Activated CD8-positive, alpha-beta T cell treated with anti-CD3 and anti-CD28 coated beads for 36 hours (primary cell): ENCODE measurements around the gene CLNK. TPM values are rescaled to one million over a fixed set of nuclear protein-coding genes. Genes with fewer than 3 reads are reported as not detected.

Source experiments
- ATAC-seq: fragments of 200-7000 bp; cut with Tn5 transposase; one replicate; pipeline ENCODE4 v1.10.0; 2021; ENCODE audit warnings: mild to moderate bottlenecking, moderate library complexity
- CTCF ChIA-PET: fragments of 350-600 bp; sonication (Branson Sonifier 250); formaldehyde crosslinking; loops from one replicate; lab custom pipeline; 2021; ENCODE audit warnings: antibody characterized with exemption; lab: Charles Lee
- POLR2A ChIA-PET: fragments of 350-600 bp; sonication (Branson Sonifier 250); formaldehyde crosslinking; loops from one replicate; lab custom pipeline; 2021; ENCODE audit warnings: antibody characterized with exemption; lab: Charles Lee
- DNase-seq: peaks from one replicate; pipeline ENCODE4 v3.0.0-alpha.2; 2020
- H3K27ac Mint-ChIP-seq: one replicate; pipeline ENCODE4 v1.8.0; 2021; ENCODE audit warnings: mild to moderate bottlenecking, mixed read lengths
- H3K27me3 Mint-ChIP-seq: one replicate; pipeline ENCODE4 v1.8.0; 2021; ENCODE audit warnings: mixed read lengths
- H3K36me3 Mint-ChIP-seq: one replicate; pipeline ENCODE4 v1.8.0; 2021; ENCODE audit warnings: low read depth, mixed read lengths
- H3K4me1 Mint-ChIP-seq: one replicate; pipeline ENCODE4 v1.8.0; 2021; ENCODE audit warnings: low read depth, mixed read lengths
- H3K4me3 Mint-ChIP-seq: one replicate; pipeline ENCODE4 v1.8.0; 2021; ENCODE audit warnings: mild to moderate bottlenecking, moderate library complexity, mixed read lengths
- H3K9me3 Mint-ChIP-seq: one replicate; pipeline ENCODE4 v1.8.0; 2021; ENCODE audit warnings: mixed read lengths
- intact Hi-C: fragments of 100-400 bp; cut with micrococcal nuclease; formaldehyde crosslinking; loops from one replicate; pipeline ENCODE4 v1.10.0; 2022
- total RNA-seq, 2 experiments: library from RNA; stranded (reverse); gene quantifications; one replicate each; pipeline ENCODE4 v1.2.3, GENCODE V29; 2021
- TF ChIP-seq, protein P1 (sequence below): fragments of 200-600 bp; IDR thresholded peaks from one replicate; pipeline ENCODE4 v1.8.0; 2022; ENCODE audit warnings: antibody characterized with exemption, mild to moderate bottlenecking

CLNK gene
- total RNA-seq, 2 experiments from 2014 or later, result 0.18 TPM; not detected in 1

DNA sequence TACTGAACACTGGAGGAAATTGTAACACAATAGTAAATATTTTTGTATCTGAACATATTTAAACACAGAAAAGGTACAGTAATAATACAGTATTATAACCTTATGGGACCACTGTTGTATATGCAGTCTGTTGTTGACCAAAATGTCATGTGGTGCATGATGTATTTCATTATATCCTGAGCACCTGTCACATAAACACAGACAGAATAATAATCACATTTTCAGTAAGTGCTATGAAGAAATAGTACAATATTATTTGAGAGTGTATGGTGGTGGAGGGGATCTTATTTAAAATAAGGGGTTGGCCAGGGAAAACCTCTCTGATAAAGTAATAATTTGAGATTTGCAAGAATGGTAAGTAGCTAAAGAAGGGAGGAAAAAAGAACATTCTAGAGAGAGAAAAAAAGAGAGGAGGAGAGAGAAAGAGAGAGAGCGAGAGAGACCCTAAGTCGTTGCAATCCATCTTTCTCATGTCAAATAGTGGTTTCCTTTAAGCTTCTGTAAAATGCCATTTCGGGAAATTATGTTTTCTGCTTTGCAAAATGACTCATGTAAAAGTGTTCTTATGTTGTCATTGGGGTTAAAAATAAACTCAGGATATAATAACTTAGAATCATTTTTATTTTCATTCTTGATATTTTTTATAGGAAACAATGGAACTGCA, 19.3 kb upstream of the CLNK start:
- ATAC-seq (no peak), DNase-seq (no peak)
- intact Hi-C loops, result no loop called here
- Mint-ChIP-seq H3K27ac (no peak overlapping the region), H3K36me3 (no peaks in the 10 kb centered on the region), H3K9me3 (no peaks in the 10 kb centered on the region), H3K4me3 (no peak overlapping the region), H3K27me3 (no peaks in the 10 kb centered on the region), H3K4me1 (no peaks in the 10 kb centered on the region)
- CTCF ChIA-PET, result no interaction called here
- POLR2A ChIA-PET, result no interaction called here
- TF ChIP-seq, protein P1, sequence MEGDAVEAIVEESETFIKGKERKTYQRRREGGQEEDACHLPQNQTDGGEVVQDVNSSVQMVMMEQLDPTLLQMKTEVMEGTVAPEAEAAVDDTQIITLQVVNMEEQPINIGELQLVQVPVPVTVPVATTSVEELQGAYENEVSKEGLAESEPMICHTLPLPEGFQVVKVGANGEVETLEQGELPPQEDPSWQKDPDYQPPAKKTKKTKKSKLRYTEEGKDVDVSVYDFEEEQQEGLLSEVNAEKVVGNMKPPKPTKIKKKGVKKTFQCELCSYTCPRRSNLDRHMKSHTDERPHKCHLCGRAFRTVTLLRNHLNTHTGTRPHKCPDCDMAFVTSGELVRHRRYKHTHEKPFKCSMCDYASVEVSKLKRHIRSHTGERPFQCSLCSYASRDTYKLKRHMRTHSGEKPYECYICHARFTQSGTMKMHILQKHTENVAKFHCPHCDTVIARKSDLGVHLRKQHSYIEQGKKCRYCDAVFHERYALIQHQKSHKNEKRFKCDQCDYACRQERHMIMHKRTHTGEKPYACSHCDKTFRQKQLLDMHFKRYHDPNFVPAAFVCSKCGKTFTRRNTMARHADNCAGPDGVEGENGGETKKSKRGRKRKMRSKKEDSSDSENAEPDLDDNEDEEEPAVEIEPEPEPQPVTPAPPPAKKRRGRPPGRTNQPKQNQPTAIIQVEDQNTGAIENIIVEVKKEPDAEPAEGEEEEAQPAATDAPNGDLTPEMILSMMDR, result no peak

DNA sequence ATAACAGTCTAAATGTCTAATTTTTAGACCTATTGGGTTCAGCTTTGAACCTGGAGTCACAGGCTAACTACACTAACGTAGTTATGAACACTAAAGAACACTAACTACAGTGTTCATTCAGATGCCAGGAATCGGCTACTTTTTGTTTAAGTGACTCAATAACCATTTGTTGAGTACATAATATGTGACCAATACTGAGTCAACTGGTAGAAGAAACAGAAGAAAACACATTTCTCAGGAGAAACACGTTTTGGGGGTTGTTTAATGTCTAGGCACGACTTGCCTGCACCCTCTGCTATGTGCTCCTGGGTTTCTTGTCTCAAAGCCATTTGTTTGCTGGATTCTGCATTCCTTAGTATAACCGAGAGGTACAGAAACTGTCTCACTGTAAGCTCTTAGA, 18.6 kb upstream of the CLNK start:
- Mint-ChIP-seq H3K27ac (no peak overlapping the region), H3K4me1 (no peaks in the 10 kb centered on the region), H3K27me3 (no peaks in the 10 kb centered on the region), H3K36me3 (no peaks in the 10 kb centered on the region), H3K9me3 (no peaks in the 10 kb centered on the region), H3K4me3 (no peak overlapping the region)
- DNase-seq (no peak), ATAC-seq (no peak)
- CTCF ChIA-PET, result no interaction called here
- TF ChIP-seq, protein P1, result no peak
- intact Hi-C loops, result no loop called here
- POLR2A ChIA-PET, result interaction anchor here (1.2 kb wide), 1 partner anchor 10 kb away, joined by 3 read pairs; no protein-coding TSS in a partner anchor

- H3K4me1 Mint-ChIP-seq, result no peaks in the 10 kb centered on the region
- H3K4me3 Mint-ChIP-seq, result no peak overlapping the region
- POLR2A ChIA-PET, result interaction anchor here (1.2 kb wide), 1 partner anchor 8 kb away, joined by 3 read pairs; no protein-coding TSS in a partner anchor
- no peaks in the 10 kb centered on the region for H3K27me3 Mint-ChIP-seq
- intact Hi-C loops, result no loop called here
- no peak for DNase-seq
- H3K27ac Mint-ChIP-seq, result no peak overlapping the region
- no peaks in the 10 kb centered on the region for H3K36me3 Mint-ChIP-seq
- no peaks in the 10 kb centered on the region for H3K9me3 Mint-ChIP-seq
- TF ChIP-seq, protein P1, result no peak
- CTCF ChIA-PET, result no interaction called here
- no peak for ATAC-seq
These were observed 17.3 kb upstream of the CLNK start for GRCh38 chr4:10701702-10702460.

GRCh38 chr4:10701161-10701560, 16.6 kb upstream of the CLNK start:
- no peak overlapping the region for H3K4me3 Mint-ChIP-seq
- CTCF ChIA-PET, result interaction anchor here (1.2 kb wide), 1 partner anchor 10 kb away, joined by 3 read pairs; no protein-coding TSS in a partner anchor
- TF ChIP-seq, protein P1, result no peak
- ATAC-seq (no peak), DNase-seq (no peak)
- POLR2A ChIA-PET, result no interaction called here
- no peaks in the 10 kb centered on the region for H3K4me1 Mint-ChIP-seq
- no peaks in the 10 kb centered on the region for H3K27me3 Mint-ChIP-seq
- no peaks in the 10 kb centered on the region for H3K9me3 Mint-ChIP-seq
- intact Hi-C loops, result no loop called here
- no peak overlapping the region for H3K27ac Mint-ChIP-seq
- H3K36me3 Mint-ChIP-seq, result no peaks in the 10 kb centered on the region

GRCh38 chr4:10698172-10698571, 13.6 kb upstream of the CLNK start:
- intact Hi-C loops, result no loop called here

More at GRCh38 chr4:10698172-10698571, 13.6 kb upstream of the CLNK start:
- Mint-ChIP-seq H3K9me3 (no peaks in the 10 kb centered on the region), H3K4me3 (no peak overlapping the region), H3K27me3 (no peaks in the 10 kb centered on the region), H3K27ac (no peak overlapping the region), H3K4me1 (no peaks in the 10 kb centered on the region), H3K36me3 (no peaks in the 10 kb centered on the region)
- ChIA-PET CTCF (no interaction called here), POLR2A (no interaction called here)
- ATAC-seq, result no peak
- TF ChIP-seq, protein P1, result no peak
- no peak for DNase-seq
